Hindlimb muscle (tissue), 1 donor: Measurements from ENCODE around the gene HOATZ. TPM values are rescaled to one million over a fixed set of nuclear protein-coding genes. Genes with fewer than 3 reads are reported as not detected.

Experiments
- DNase-seq: peaks from one replicate; pipeline ENCODE4 v3.0.0-alpha.2; 2013
- polyA plus RNA-seq: library from polyadenylated mRNA; unstranded; fragments of 120-200 nt; gene quantifications from one replicate; pipeline ENCODE4 v1.2.1, GENCODE V29; 2013; ENCODE audit not compliant: insufficient read length

The HOATZ gene
- polyA plus RNA-seq, 1 donor, result not detected

DNA sequence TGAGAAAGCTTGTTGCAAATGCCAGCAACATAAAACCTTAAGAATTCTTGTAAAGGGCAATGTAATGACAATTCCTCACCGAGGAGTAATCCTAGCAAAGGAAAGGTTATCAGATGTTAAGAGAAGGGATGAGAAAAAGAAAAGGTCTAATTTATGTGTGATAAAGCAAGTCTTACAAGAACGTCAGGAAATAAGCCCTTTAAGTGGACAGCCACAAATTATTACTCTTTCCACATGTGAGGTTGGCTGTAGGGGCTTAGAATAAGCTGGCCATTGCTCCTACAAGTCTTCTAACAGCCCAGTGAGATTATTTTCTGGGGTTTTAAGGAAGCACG is 35.3 kb downstream of the HOATZ start:
- no peak for DNase-seq

DNA sequence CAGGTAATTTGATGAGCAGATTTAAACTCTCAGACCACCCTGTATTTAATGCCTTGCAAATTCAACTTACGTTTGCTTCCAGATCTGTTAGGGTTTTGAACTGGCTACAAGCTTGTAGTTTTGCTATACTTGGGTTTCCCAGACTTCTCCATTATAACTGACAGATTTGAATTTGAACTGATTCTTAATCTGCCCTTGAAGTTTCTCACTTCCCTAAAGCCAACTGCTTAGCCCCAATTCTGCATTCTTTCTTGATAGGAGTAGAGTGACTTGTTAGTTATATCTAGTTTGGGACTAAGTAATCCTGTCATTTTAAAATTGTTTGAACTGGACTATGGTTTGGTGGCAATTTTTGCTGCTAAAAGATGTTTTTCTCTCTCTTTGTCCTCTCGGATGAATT is 35.7 kb downstream of the HOATZ start:
- DNase-seq, result no peak

- DNase-seq, result no peak
Measured at GRCh38 chr11:111554532-111554931, 40.0 kb downstream of the HOATZ start.

- no peak for DNase-seq
Measured at GRCh38 chr11:111555255-111555654, 40.7 kb downstream of the HOATZ start.

- no peak for DNase-seq
Measured at GRCh38 chr11:111557425-111558111, 43.0 kb downstream of the HOATZ start.

GRCh38 chr11:111559800-111560464 is 45.4 kb downstream of the HOATZ start:
- no peak for DNase-seq

DNA sequence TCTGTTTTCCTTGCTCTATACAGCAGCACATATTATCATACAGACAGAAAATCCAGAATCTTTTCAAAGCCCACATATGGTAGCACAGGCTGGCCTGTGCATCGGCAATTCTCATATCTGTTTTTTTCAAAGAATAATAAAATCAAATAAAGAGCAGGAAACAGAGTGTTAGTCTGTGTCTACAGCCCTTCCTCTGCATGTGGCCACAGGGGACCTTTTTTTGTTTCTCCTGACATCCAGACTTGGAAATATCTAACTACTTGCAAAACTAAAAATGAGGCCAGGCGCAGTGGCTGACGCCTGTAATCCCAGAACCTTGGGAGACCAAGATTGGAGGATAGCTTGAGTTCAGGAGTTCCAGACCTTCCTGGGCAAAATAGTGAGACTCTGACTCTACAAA is 46.2 kb downstream of the HOATZ start:
- no peak for DNase-seq

DNA sequence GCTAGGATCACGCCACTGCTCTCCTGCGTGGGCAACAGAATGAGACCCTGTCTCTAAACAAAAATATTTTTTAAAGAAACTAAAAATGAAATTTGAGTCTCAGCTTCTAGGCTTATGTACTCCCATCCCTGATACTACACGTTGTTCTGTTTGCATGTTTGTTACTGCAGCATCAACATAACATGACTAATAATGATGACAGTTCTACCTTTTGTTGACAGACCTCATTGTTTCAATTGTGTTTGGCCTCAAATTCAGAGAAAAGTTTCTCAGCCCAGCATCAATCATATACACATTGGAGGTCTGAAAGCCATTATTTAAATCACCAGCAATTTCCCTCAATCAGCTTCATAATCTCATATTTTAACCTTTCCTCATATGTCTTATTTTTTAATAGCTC is 46.7 kb downstream of the HOATZ start:
- DNase-seq, result no peak

DNA sequence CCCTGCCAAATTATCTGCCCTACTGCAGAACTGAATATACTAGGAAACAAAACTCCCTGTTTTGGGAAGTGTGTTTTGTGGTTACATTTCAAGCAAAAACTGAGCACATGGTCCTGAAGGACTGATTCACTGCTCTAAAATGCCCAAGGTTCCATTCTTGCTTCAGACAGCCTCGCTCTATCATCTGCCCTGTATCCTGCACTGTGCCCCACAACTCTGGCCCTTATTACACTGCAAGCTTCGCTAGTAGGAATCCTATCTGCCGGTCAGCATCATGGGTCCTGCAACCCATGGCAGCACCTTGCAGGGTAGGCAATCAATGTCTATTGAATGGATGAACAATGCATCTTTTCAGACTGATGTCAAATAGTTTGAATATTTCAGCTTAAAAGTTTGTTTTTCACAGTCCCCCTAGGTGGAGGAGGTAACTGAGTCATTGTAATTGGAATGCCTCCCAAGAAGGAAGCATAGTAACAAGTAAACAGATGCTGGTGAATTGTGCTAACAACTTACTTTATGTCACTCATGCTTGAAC is 47.3 kb downstream of the HOATZ start:
- no peak for DNase-seq

DNA sequence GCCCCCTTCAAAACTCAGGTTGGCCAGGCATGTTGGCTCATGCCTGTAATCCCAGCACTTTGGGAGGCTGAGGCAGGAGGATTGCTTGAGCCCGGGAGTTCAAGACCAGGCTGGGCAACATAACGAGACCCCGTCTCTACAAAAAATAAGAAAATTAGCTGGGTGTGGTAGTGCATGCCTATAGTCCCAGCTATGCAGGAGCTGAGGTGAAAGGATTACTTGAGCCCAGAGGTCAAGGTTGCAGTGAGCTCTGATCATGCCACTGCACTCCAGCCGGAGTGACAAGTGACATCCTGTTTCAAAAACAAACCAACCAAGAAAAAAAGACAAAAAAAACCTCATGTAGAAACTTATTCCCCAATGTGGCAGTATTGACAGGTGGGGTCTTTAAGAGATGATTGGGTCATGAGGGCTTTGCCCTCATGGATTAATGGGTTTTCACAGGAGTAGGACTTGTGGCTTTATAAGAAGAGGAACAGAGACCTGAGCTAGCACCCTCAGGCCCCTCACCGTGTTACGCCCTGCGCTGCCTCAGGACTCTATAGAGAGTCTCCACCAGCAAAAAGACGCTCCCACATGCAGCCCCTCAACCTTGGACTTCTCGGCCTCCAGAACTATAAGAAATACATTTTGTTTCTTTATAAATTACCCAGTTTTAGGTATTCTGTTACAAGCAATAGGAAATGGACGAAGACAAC is 48.3 kb downstream of the HOATZ start:
- no peak for DNase-seq

DNA sequence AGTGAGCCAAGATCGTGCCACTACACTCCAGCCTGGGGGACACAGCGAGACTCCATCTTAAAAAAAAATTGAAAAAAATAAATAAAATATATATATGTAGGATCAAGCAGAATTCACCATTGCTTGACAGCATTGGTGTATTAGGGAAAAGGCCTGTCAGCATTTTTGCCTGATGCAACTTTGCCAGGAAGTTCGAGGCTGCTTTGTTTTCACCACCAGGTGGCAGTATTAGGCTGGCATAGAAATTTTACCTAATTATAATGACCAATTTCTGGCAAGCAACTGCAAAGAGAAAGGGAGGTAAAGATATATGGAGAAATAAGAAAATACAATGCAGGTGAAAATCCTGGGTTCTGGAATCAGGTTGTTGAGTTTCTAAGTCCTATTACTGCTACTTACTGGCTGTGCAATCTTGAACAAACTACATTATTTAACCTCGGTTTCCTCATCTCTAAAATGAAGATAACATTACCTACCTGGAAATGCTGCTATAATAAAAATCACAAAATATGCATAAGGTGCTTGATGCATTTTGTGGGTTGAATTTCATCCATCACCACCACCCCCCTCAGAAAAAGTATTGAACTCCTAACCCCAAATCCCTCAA is 50.6 kb downstream of the HOATZ start:
- peak; percentile 69 for DNase-seq

- DNase-seq, result no peak
Measured at GRCh38 chr11:111566324-111566723, 51.7 kb downstream of the HOATZ start.

DNA sequence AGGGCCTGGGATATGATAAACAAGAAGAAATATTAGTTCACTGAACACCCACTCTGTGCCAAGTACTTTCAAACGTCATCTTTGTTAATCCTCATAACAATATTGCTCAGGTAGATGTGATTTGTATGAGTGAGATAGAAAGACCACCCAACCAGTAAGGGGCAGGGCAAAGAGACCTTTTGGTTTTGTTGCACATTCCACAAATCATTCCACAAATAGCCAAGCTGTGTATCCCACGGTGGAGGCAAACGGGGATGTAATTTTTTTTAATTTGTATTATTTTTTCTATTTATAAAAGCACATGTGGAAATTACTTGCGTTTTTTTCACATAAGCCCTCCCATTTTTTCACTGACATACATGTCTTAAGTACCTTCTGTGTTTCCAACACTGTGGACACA is 54.9 kb downstream of the HOATZ start:
- DNase-seq, result no peak

- no peak for DNase-seq
Measured at GRCh38 chr11:111570796-111571195, 56.2 kb downstream of the HOATZ start.

- DNase-seq, result no peak
Measured at GRCh38 chr11:111571829-111572501, 57.4 kb downstream of the HOATZ start.

DNA sequence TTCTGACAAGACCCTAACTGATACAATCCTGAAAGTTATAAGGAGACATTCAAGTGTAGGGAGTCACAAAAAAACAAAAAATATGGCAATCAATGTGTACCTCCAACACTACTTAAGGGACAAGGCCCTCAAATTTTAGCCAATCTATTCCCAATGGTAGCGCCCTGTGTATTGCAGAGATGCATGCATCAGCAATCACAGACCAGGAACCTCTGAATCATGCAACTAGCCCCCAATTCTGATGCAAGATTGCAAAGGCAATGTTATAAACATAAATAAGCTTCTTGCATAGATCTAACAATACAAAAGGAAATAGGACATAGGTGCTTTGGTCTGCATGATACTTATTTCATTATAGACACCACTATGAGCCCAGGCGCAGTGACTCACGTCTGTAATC is 58.0 kb downstream of the HOATZ start:
- DNase-seq, result no peak

DNA sequence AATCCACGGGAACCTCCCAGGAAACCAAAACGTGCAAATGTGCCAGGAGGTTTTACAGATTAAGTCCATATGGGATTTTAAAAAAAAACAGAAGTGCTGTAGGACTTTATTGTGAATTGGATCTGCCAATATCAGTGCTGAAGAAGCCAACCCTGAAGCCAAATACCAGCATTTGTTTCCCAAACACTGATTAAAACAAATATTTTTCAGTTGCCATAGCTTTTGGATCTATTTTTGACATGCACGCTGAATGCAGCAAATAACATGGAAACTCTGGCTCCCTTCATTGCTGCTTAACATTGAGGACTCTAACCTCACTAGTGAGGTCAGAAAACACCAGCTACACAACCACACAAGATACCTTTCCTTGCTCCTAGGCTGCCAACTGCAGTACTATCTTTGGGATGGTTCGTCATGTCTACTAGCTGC is 59.3 kb downstream of the HOATZ start:
- peak; percentile 75 for DNase-seq

DNA sequence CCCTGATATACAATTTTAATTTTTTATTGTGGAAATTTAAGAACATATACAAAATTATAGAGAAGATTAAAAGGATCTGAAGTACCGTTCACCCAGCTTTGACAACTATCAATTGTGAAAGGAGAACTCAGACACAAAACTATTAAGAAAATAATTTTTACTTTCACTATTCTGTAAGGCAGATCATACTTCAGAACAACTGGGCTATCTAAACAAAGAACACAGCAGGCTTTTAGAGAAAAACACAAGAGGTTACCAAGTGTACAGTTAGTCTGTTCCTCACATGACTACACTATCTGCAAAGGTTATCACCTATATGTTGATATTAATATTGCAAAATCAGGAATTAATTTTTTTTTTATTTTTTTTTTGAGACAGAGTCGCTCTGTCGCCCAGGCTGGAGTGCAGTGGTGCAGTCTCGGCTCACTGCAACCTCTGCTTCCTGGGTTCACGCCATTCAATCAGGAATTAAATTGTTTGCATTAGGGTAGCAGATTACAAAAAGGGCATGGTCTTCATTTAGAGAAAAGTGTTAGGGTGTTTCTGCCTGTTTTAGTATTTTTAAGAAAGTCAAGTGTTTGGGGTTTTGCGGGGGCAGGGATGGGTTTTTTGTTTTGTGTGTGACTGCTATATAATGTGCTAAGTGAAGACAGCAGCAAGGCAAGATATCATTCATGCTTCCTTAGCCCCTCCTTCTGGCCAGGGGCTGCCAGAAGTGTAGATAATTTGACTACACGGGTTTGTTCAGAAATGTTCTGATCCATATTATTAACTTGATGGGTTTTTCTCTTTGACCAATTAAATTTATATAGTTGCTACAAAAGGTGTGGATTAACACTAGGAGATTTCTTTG is 60.0 kb downstream of the HOATZ start:
- no peak for DNase-seq

GRCh38 chr11:111575740-111576139 is 61.2 kb downstream of the HOATZ start:
- no peak for DNase-seq

GRCh38 chr11:111577821-111578220 is 63.2 kb downstream of the HOATZ start:
- DNase-seq, result no peak

DNA sequence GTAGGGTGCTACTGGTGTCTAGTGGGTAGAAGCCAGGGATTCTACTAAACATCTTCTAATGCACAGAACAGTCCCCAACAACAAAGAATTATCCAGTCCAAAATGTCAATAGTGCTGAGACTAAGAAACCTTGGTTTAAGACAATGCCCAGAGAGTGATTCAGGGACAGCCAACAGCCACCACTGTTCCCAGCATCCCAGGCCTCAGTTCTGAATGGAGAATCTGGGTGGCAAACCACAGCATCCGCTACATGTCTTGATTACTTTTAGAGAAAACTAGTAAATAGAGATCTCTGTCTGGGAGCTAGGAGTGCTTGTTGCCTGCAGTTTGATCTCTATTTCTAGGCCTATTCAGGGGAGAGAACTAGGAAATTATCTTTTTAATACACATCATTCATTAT is 66.8 kb downstream of the HOATZ start:
- DNase-seq, result no peak

DNA sequence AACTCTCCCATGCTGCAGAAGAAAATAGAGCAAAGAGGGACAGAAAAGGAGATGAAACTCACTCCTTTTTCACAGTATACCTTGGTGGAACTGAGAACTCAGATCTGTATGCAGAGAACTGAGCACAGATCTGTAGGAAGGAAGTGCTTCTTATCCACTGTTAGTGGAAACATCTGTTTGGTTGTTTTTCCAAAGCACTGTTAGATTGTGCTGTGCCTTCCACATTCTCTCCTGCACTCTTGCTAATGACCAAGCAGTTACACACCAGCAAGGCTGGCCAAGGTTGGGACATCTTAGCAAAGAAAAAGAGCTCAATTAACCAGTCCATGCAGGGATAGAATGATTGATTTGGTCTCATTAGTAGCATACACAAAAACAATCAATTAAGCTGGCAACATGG is 67.6 kb downstream of the HOATZ start:
- DNase-seq, result no peak
